Measurements from ENCODE around the gene ZNF837. TPM values are rescaled to one million over a fixed set of nuclear protein-coding genes. Genes with fewer than 3 reads are reported as not detected.

ZNF837 gene
- total and polyA plus RNA-seq, 2 of the 13 experiments (the other 11 are each of a cell fraction or from before 2014, with no cell fraction given) = 0.29 to 1.3 TPM

DNA sequence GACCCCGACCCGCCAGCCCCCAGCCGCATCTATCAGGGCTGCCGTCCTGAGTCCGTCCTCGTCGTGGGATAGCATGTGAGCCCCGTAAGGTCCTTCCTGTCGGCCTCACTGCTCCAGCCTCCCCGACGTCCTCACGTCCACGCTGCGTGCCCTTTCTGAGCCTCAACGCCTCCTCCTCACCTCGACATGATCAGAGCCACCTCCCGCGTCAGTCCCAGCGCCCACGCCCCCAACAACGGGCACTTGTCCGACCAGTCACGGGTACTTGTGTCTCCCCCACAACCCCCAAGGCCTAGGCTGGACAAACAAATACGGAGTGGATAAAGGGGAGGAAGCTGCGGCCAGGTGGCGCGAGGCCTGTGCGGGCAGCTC is 18.9 kb downstream of the ZNF837 start (continued):
- TF ChIP-seq, protein P1, sequence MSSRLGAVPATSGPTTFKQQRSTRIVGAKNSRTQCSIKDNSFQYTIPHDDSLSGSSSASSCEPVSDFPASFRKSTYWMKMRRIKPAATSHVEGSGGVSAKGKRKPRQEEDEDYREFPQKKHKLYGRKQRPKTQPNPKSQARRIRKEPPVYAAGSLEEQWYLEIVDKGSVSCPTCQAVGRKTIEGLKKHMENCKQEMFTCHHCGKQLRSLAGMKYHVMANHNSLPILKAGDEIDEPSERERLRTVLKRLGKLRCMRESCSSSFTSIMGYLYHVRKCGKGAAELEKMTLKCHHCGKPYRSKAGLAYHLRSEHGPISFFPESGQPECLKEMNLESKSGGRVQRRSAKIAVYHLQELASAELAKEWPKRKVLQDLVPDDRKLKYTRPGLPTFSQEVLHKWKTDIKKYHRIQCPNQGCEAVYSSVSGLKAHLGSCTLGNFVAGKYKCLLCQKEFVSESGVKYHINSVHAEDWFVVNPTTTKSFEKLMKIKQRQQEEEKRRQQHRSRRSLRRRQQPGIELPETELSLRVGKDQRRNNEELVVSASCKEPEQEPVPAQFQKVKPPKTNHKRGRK (CRISPR knock-in tag; IDR thresholded peaks at IDR 0.05) = 0 out of 2 replicates have a peak, but pooled peaks have one; percentile 53
- TF ChIP-seq ZNF383 (CRISPR knock-in tag; IDR thresholded peaks at IDR 0.05; ENCODE audit: borderline replicate concordance) (no peak), STAG1 (CRISPR knock-in tag; IDR thresholded peaks at IDR 0.05) (no peak), MIER2 (CRISPR knock-in tag; IDR thresholded peaks at IDR 0.05) (no peak), KLF11 (CRISPR knock-in tag; IDR thresholded peaks at IDR 0.05) (no peak), SMC3 (IDR thresholded peaks at IDR 0.05; ENCODE audit: low read length) (no peak), ZNF703 (CRISPR knock-in tag; IDR thresholded peaks at IDR 0.05; ENCODE audit: borderline replicate concordance) (no peak), ISX (CRISPR knock-in tag; conservative IDR thresholded peaks at IDR 0.05) (no peak), MEIS2 (CRISPR knock-in tag; IDR thresholded peaks at IDR 0.05) (0 out of 2 replicates have a peak, but pooled peaks have one; percentile 2), HNRNPH1 (optimal IDR thresholded peaks at IDR 0.05; ENCODE audit: low read depth, low read length) (peak; percentile 32), ZNF589 (CRISPR knock-in tag; conservative IDR thresholded peaks at IDR 0.05) (no peak), GATAD2A (CRISPR knock-in tag; IDR thresholded peaks at IDR 0.05) (peak; percentile 8; the same call in 1 of the 2 replicates), ZFP36L2 (CRISPR knock-in tag; IDR thresholded peaks at IDR 0.05) (no peak), ZNF382 (CRISPR knock-in tag; IDR thresholded peaks at IDR 0.05; ENCODE audit: borderline replicate concordance) (no peak), ZNF17 (CRISPR knock-in tag; IDR thresholded peaks at IDR 0.05) (no peak), ZNF614 (CRISPR knock-in tag; IDR thresholded peaks at IDR 0.05; ENCODE audit: borderline replicate concordance) (no peak), ZNF724P (CRISPR knock-in tag; IDR thresholded peaks at IDR 0.05; ENCODE audit: borderline replicate concordance) (no peak), FOXO1 (CRISPR knock-in tag; IDR thresholded peaks at IDR 0.05) (no peak), HNRNPL (IDR thresholded peaks at IDR 0.05; ENCODE audit: low read depth, low read length) (peak; percentile 60; the same call in 1 of the 2 replicates)
- TF ChIP-seq, protein P2, sequence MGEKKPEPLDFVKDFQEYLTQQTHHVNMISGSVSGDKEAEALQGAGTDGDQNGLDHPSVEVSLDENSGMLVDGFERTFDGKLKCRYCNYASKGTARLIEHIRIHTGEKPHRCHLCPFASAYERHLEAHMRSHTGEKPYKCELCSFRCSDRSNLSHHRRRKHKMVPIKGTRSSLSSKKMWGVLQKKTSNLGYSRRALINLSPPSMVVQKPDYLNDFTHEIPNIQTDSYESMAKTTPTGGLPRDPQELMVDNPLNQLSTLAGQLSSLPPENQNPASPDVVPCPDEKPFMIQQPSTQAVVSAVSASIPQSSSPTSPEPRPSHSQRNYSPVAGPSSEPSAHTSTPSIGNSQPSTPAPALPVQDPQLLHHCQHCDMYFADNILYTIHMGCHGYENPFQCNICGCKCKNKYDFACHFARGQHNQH (CRISPR knock-in tag; IDR thresholded peaks at IDR 0.05) = no peak
- TF ChIP-seq, protein P3, sequence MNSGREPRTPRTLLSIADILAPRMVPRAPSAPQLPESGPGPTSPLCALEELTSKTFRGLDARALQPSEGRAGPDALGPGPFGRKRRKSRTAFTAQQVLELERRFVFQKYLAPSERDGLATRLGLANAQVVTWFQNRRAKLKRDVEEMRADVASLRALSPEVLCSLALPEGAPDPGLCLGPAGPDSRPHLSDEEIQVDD (CRISPR knock-in tag; IDR thresholded peaks at IDR 0.05; ENCODE audit: borderline replicate concordance) = no peak
- TF ChIP-seq, protein P4, sequence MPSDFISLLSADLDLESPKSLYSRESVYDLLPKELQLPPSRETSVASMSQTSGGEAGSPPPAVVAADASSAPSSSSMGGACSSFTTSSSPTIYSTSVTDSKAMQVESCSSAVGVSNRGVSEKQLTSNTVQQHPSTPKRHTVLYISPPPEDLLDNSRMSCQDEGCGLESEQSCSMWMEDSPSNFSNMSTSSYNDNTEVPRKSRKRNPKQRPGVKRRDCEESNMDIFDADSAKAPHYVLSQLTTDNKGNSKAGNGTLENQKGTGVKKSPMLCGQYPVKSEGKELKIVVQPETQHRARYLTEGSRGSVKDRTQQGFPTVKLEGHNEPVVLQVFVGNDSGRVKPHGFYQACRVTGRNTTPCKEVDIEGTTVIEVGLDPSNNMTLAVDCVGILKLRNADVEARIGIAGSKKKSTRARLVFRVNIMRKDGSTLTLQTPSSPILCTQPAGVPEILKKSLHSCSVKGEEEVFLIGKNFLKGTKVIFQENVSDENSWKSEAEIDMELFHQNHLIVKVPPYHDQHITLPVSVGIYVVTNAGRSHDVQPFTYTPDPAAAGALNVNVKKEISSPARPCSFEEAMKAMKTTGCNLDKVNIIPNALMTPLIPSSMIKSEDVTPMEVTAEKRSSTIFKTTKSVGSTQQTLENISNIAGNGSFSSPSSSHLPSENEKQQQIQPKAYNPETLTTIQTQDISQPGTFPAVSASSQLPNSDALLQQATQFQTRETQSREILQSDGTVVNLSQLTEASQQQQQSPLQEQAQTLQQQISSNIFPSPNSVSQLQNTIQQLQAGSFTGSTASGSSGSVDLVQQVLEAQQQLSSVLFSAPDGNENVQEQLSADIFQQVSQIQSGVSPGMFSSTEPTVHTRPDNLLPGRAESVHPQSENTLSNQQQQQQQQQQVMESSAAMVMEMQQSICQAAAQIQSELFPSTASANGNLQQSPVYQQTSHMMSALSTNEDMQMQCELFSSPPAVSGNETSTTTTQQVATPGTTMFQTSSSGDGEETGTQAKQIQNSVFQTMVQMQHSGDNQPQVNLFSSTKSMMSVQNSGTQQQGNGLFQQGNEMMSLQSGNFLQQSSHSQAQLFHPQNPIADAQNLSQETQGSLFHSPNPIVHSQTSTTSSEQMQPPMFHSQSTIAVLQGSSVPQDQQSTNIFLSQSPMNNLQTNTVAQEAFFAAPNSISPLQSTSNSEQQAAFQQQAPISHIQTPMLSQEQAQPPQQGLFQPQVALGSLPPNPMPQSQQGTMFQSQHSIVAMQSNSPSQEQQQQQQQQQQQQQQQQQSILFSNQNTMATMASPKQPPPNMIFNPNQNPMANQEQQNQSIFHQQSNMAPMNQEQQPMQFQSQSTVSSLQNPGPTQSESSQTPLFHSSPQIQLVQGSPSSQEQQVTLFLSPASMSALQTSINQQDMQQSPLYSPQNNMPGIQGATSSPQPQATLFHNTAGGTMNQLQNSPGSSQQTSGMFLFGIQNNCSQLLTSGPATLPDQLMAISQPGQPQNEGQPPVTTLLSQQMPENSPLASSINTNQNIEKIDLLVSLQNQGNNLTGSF (CRISPR knock-in tag; IDR thresholded peaks at IDR 0.05) = peak; percentile 56; the same call in 1 of the 2 replicates
- TF ChIP-seq, protein P5, sequence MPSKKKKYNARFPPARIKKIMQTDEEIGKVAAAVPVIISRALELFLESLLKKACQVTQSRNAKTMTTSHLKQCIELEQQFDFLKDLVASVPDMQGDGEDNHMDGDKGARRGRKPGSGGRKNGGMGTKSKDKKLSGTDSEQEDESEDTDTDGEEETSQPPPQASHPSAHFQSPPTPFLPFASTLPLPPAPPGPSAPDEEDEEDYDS (CRISPR knock-in tag; IDR thresholded peaks at IDR 0.05) = no peak
